NCI-H2196 (cell line): Measurements from ENCODE around the gene SLC25A11.
"Not testable (repeated sequence)": the region's sequence is repeated elsewhere in the genome, so short reads cannot be mapped to it uniquely, and the experiment has no call there.

Source experiments
- DNase-seq: peaks from one replicate; lab custom pipeline; 2025; ENCODE audit not compliant: unreplicated experiment; lab: John Stamatoyannopoulos, UW

The SLC25A11 gene

GRCh38 chr17:4921320-4921719 is 18.5 kb downstream of the SLC25A11 start:
- DNase-seq = no peak

DNA sequence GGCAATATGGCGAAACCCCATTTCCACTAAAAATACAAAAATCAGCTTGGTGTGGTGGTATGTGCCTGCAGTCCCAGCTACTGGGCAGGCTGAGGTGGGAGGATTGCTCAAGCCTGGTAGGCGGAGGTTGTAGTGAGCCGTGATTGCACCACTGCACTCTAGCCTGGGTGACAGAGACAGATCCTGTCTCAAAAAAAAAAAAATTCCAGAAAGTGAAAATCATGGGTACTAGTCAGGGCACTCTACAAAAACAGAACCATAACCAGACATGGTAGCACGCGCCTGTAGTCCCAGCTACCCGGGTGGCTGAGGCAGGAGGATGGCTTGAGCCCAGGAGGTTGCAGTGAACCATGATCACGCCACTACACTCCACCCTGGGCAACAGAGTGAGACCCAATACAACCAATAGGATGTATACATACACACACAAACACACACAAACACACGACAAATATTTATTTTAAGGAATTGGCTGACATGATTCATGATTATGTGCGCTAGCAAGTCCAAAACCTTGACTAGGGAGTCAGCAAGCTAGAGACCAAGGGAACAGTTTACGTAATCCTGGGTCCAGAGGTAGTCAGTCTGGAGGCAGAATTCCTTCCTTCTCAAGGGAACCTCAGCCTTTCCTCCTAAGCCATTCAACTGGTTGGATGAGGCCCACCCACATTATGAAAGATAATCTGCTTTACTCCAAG is 19.3 kb downstream of the SLC25A11 start:
- no peak for DNase-seq

DNA sequence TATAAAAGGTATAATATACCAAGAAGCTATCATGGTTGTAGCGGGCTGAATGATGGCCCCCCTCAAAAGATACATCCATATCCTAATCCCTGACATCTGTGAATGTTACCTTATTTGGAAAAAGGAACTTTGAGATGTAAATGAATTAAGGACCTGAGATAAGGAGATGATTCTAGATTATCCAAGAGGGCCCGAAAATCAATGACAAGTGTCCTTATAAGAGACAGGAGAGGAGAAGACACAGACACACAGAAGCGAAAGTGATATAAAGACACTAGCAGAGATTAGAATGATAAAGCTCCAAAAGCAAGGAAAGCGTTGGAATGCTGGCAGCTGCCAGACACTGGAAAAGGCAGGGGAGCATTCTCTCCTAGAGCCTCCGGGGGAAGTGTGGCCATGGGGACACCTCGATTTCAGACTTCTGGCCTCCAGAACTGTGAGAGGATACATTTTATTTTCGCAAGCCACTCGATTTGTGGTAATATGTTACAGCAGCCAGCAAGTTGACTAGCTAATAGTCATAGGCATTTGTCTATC is 20.3 kb downstream of the SLC25A11 start:
- no peak for DNase-seq

- DNase-seq = not testable (repeated sequence)
These were observed 25.3 kb downstream of the SLC25A11 start for GRCh38 chr17:4914551-4914950.

DNA sequence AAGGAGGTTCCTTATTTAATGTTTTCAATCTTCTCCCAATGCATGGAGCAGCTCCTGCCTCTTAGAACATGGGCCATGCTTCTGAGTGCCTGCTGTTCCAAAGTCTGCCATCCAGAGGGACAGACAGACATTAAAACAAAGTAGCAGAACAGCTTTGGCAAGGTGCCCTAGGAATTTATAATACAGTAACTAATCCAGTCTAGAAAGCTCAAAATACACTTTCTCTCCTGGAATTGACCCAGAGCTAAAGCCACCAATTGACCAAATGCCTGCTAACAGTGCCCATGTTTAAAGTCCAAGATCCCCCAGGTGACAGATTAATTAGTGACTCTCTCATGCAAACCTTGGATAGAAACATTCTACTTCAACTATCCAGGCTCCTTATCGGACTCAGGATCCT is 25.9 kb downstream of the SLC25A11 start:
- no peak for DNase-seq

- DNase-seq = peak; percentile 72
These were observed 30.9 kb downstream of the SLC25A11 start for GRCh38 chr17:4908711-4909496.

- no peak for DNase-seq
These were observed 31.5 kb downstream of the SLC25A11 start for GRCh38 chr17:4908301-4908700.

- DNase-seq = not testable (repeated sequence)
These were observed 33.2 kb downstream of the SLC25A11 start for GRCh38 chr17:4906642-4907041.

GRCh38 chr17:4903051-4903818 is 36.6 kb downstream of the SLC25A11 start, which contains the start of gene CHRNE:
Gene CHRNE, minus strand, starts transcription at chr17:4903098. Its CDS starts 35 bp downstream, at chr17:4903063.
- peak; percentile 66 for DNase-seq

- DNase-seq = no peak
These were observed 37.3 kb downstream of the SLC25A11 start for GRCh38 chr17:4902540-4902939.

GRCh38 chr17:4901648-4902344 is 38.0 kb downstream of the SLC25A11 start:
- no peak for DNase-seq

- no peak for DNase-seq
These were observed 38.7 kb downstream of the SLC25A11 start for GRCh38 chr17:4901108-4901647.

GRCh38 chr17:4900231-4901107 is 39.4 kb downstream of the SLC25A11 start:
- DNase-seq = no peak

DNA sequence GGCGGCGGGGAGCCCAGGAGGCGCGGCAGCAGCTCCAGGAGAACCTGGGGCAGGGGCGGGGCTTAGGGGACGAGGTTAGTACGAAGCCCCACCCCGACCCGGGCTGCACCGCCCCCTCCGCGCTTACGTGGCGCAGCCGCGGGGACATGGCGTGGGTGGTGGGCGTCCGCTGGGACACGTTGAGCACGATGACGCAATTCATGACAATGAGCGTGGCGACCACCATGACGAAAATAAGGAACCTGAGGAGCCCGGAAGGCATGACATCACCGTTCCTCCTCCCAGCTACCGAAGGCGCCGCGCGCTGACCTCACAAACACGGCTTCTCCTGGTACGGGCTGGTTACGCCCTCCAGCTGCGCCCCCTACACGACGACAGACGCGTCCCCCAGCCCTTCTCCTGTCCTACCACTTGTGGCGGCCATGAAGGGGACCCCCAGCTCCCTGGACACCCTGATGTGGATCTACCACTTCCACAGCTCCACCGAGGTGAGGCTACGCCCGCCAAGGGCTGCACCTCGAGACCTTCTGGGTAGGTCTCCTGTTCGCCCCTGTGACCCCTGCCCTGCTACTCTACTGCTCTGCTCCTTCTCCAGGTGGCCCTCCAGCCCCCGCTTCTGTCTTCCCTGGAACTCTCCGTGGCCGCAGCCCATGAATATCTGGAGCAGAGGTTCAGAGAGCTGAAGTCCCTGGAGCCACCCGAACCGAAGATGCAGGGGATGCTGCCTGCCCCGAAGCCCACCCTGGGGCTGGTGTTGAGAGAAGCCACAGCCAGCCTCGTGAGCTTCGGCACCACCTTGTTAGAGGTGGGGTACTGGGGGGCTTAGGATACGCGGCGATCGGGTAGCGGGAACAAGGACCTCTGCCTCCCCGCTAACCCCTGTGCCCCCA is 40.3 kb downstream of the SLC25A11 start, which contains the start of gene C17orf107:
C17orf107 (plus strand) TSS at position 196 of the 890 bp plus-strand sequence; CDS start at position 423, 227 bp downstream.
- peak; percentile 46 for DNase-seq

DNA sequence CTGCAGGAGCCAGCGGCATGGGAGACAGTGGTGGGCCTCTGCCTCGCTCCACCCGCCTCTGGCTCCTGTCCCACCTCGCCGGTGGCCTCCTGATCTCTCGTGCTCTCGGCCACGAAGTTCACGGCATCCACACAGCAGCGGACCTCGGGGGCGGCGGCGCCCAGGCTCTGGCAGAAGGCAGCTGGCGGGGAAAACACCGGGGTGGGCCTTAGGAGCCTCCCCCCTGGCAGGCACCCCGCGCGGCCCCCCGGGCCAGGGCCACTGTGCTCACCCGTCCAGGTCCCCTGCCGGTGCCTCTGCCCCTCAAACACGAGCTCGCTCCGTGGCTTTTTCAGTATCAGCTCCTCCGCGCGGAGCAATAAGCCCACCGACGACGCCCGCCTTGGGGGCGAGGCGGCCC is 40.9 kb downstream of the SLC25A11 start:
- no peak for DNase-seq

GRCh38 chr17:4898351-4898750 is 41.5 kb downstream of the SLC25A11 start:
- no peak for DNase-seq

DNA sequence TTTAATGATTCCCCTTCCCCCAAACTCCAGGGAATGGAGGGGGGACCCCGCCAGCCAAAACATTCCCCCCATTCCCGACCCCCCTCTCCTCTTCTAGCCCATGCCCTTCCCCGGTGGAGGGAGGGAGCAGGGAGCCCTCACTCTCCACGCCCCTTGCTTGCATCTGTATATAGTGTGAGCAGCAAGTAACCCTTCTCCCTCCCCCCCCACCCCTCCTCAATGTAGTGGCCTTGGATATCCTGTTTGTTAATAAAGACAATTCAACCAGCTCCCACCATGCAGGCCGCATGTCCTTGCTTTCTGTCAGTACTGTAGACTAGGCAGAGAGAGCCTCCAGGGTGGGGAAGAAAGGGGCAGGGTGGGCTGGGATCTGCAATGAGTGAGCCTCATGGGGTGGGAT is 42.1 kb downstream of the SLC25A11 start:
- DNase-seq = no peak

GRCh38 chr17:4897198-4897687 is 42.6 kb downstream of the SLC25A11 start:
- DNase-seq = no peak
